A673 (cell line): ENCODE measurements around the gene OR6A2. TPM values are rescaled to one million over a fixed set of nuclear protein-coding genes. Genes with fewer than 3 reads are reported as not detected.

Source experiments
- Bru-seq: library from RNA; stranded (reverse); fragments of 400-500 nt; gene quantifications from one replicate; lab custom pipeline; 2021; lab: Mats Ljungman, UMichigan
- BruChase-seq, 2 experiments: library from RNA; stranded (reverse); fragments of 400-500 nt; gene quantifications; one replicate each; lab custom pipeline; 2021; lab: Mats Ljungman, UMichigan
- BruUV-seq: library from RNA; stranded (reverse); fragments of 400-500 nt; replicated peaks from 2 replicates; lab custom pipeline; 2021; lab: Mats Ljungman, UMichigan
- CTCF ChIA-PET: fragments of 300-600 bp; sonication (Branson Sonifier 250); formaldehyde crosslinking; loops from one replicate; lab custom pipeline; 2022; ENCODE audit warnings: antibody characterized with exemption; lab: Charles Lee
- POLR2A ChIA-PET: fragments of 300-600 bp; sonication (Branson Sonifier 250); formaldehyde crosslinking; loops from one replicate; lab custom pipeline; 2022; ENCODE audit warnings: antibody characterized with exemption; ENCODE audit not compliant: low non-redundant PET; lab: Charles Lee
- DNase-seq: peaks from one replicate; pipeline ENCODE4 v3.0.0-alpha.2; 2015; ENCODE audit warnings: low spot score
- H3K27ac ChIP-seq: fragments of 200-600 bp; sonication (generic); 2 replicates; pipeline ENCODE4 v1.5.1; 2016; ENCODE audit warnings: mixed run types, low read depth, mild to moderate bottlenecking, mixed read lengths, antibody characterized with exemption, low read length; ENCODE audit not compliant: poor library complexity, severe bottlenecking
- H3K27me3 ChIP-seq: fragments of 200-600 bp; sonication (generic); replicated peaks from 2 replicates; pipeline ENCODE4 v1.6.1; 2017; ENCODE audit warnings: mixed run types, low read depth, mild to moderate bottlenecking, mixed read lengths, antibody characterized with exemption, low read length; ENCODE audit not compliant: insufficient read depth, poor library complexity
- H3K36me3 ChIP-seq: fragments of 200-600 bp; sonication (generic); 2 replicates; pipeline ENCODE4 v1.6.1; 2016; ENCODE audit warnings: mixed run types, mild to moderate bottlenecking, mixed read lengths, antibody characterized with exemption, low read length; ENCODE audit not compliant: insufficient read depth, poor library complexity, severe bottlenecking
- H3K4me1 ChIP-seq: fragments of 200-600 bp; sonication (generic); 2 replicates; pipeline ENCODE4 v1.6.1; 2017; ENCODE audit warnings: mixed run types, mild to moderate bottlenecking, mixed read lengths, antibody characterized with exemption, low read length; ENCODE audit not compliant: insufficient read depth, poor library complexity, severe bottlenecking
- H3K4me3 ChIP-seq: fragments of 200-600 bp; sonication (generic); 2 replicates; pipeline ENCODE4 v1.5.1; 2016; ENCODE audit warnings: low read depth, mixed run types, mild to moderate bottlenecking, mixed read lengths, low read length; ENCODE audit not compliant: poor library complexity, severe bottlenecking
- H3K9me3 ChIP-seq: fragments of 200-600 bp; sonication (generic); 2 replicates; pipeline ENCODE4 v1.6.1; 2016; ENCODE audit warnings: mixed run types, low read depth, mild to moderate bottlenecking, mixed read lengths, antibody characterized with exemption, low read length; ENCODE audit not compliant: poor library complexity, severe bottlenecking
- EZH2 ChIP-seq: fragments of 200-600 bp; sonication (generic); IDR thresholded peaks from 2 replicates; pipeline ENCODE4 v1.6.1; 2017; ENCODE audit warnings: borderline replicate concordance, low read depth, mild to moderate bottlenecking, mixed read lengths, antibody characterized with exemption, low read length; ENCODE audit not compliant: poor library complexity, severe bottlenecking
- intact Hi-C: fragments of 100-400 bp; cut with micrococcal nuclease; formaldehyde crosslinking; loops from one replicate; pipeline ENCODE4 v1.10.0; 2022; ENCODE audit not compliant: unreplicated experiment
- long read RNA-seq: library from polyadenylated mRNA; stranded (forward); transcript quantifications from one replicate; pipeline ENCODE4 v2.0.0, GENCODE V29; 2022
- total RNA-seq: library from RNA; stranded (reverse); gene quantifications from 2 replicates; pipeline ENCODE4 v1.2.3, GENCODE V29; 2021
- TF ChIP-seq, protein P1 (sequence below): fragments of 300-800, 200-600 bp; sonication (generic); conservative IDR thresholded peaks from 2 replicates; pipeline ENCODE4 v1.5.1; 2017; ENCODE audit warnings: low read depth, mild to moderate bottlenecking, antibody characterized with exemption, low read length, moderate library complexity, mixed read lengths

Gene OR6A2
- not detected in 2 replicates for total RNA-seq
- percentile 9 among the genes with signal in this experiment for Bru-seq, nascent RNA
- percentile 9 among the genes with signal in this experiment for BruChase-seq, experiment 1, labeled RNA remaining after a 2-hour chase
- BruChase-seq, experiment 2, labeled RNA remaining after a 6-hour chase: percentile 16 among the genes with signal in this experiment
- long read RNA-seq: 0 reads

DNA sequence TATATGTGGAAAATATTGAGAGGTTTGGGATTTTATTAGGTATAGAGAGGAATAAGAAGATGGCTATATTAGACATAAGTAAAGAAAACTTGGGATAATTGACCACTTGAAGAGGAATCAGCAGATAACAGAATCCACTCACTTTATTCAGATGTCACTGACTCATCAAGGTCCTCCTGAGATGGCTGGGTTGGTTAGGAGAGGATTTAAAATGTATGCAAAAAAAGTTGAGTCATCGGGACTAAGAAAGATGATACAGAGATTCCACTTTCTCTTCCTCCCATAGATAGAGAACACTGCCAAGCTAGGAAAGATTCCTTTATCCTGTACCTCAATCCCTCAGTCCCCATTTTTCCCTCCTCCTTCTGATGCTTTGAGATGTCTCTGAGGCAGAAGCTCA, at the start of gene OR6A2:
OR6A2 (minus strand) TSS at position 288 of the 400 bp plus-strand sequence. CDS start 3,981 bp downstream, outside the sequence.
- intact Hi-C loops: no loop called here
- DNase-seq: peak; percentile 12
- TF ChIP-seq, protein P1, sequence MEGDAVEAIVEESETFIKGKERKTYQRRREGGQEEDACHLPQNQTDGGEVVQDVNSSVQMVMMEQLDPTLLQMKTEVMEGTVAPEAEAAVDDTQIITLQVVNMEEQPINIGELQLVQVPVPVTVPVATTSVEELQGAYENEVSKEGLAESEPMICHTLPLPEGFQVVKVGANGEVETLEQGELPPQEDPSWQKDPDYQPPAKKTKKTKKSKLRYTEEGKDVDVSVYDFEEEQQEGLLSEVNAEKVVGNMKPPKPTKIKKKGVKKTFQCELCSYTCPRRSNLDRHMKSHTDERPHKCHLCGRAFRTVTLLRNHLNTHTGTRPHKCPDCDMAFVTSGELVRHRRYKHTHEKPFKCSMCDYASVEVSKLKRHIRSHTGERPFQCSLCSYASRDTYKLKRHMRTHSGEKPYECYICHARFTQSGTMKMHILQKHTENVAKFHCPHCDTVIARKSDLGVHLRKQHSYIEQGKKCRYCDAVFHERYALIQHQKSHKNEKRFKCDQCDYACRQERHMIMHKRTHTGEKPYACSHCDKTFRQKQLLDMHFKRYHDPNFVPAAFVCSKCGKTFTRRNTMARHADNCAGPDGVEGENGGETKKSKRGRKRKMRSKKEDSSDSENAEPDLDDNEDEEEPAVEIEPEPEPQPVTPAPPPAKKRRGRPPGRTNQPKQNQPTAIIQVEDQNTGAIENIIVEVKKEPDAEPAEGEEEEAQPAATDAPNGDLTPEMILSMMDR: no peak
- TF ChIP-seq EZH2: no peak
- no peak within 1 kb of the TSS for H3K4me3 ChIP-seq
- no peak within 1 kb of the TSS for H3K27ac ChIP-seq
- BruUV-seq: no TSS peak
- ChIA-PET POLR2A (no interaction called here), CTCF (no interaction called here)
- H3K9me3 ChIP-seq: no peaks in the 10 kb centered on the region
- H3K4me1 ChIP-seq: no peaks in the 10 kb centered on the region
- H3K27me3 ChIP-seq: no peaks in the 10 kb centered on the region
- H3K36me3 ChIP-seq: no peaks in the 10 kb centered on the region

DNA sequence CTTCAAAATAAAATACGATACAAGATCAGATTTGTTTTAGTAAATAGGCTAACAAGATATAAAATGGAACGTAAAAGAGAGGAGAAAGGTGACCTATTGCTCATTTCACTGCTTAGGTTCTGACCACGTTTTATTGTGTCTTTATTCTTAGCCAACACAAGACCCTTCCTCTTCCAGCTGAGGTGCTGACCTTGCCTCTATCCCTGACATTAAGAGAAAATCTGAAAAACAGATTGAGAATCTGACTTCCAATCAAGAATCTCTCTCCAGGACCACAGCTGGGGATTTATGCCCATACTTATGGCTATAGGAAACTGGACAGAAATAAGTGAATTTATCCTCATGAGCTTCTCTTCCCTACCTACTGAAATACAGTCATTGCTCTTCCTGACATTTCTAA, 45.9 kb upstream of the OR6A2 start, which contains the start of gene OR10A5:
OR10A5 (plus strand) TSS at position 301 of the 400 bp plus-strand sequence; CDS start at position 301, 0 bp downstream.
- POLR2A ChIA-PET: no interaction called here
- Histone ChIP-seq H3K4me3 (no peak within 1 kb of the TSS), H3K27ac (no peak within 1 kb of the TSS), H3K9me3 (no peaks in the 10 kb centered on the region), H3K4me1 (no peaks in the 10 kb centered on the region), H3K27me3 (no peaks in the 10 kb centered on the region), H3K36me3 (no peaks in the 10 kb centered on the region)
- intact Hi-C loops: no loop called here
- BruUV-seq: no TSS peak
- no peak for DNase-seq
- CTCF ChIA-PET: no interaction called here
- TF ChIP-seq EZH2: no peak
- TF ChIP-seq, protein P1: no peak

DNA sequence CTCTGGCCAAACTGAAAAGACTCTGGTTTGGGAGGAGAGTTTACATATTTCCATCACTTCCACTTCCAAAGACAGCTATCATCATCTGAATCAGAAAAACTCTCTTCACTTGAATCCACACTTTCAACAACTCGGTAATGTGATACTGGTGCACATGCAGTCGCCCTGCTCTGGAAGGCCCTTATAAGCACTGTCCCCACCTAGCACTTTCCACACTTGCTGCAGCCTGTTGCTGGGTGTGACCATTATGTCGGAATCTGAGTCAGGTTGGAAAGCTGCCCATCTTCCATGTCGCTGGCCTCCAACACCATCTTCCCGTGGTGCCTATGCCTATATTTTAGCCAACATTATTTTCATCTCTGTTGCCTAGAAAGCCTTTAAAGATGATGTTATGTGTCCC, 44.9 kb upstream of the OR6A2 start:
- CTCF ChIA-PET: no interaction called here
- no TSS peak for BruUV-seq

More for the DNA sequence above, 44.9 kb upstream of the OR6A2 start:
- DNase-seq: no peak
- Histone ChIP-seq H3K4me1 (no peaks in the 10 kb centered on the region), H3K27ac (no peak overlapping the region), H3K27me3 (no peaks in the 10 kb centered on the region), H3K9me3 (no peaks in the 10 kb centered on the region), H3K4me3 (no peak overlapping the region), H3K36me3 (no peaks in the 10 kb centered on the region)
- intact Hi-C loops: no loop called here
- POLR2A ChIA-PET: no interaction called here
- no peak for TF ChIP-seq EZH2
- TF ChIP-seq, protein P1: no peak
